ENCODE measurements around the gene SOX5.

GRCh38 chr12:23921099-23921856, 28.2 kb downstream of the SOX5 start:
- TF ChIP-seq CTCF (conservative IDR thresholded peaks at IDR 0.05 in 1 of 2, IDR thresholded peaks at IDR 0.05 in 1 of 2; ENCODE audit: low read depth in 1 of 2, low read length in 2 of 2): no peak
- no peak for TF ChIP-seq EZH2 (IDR thresholded peaks at IDR 0.05; ENCODE audit: low read length, missing control alignments)
